Astrocyte of the cerebellum (primary cell): Measurements from ENCODE around the gene OPA3.

ENCODE experiments used
- DNase-seq: peaks from one replicate; pipeline ENCODE4 v3.0.0-alpha.2; 2011; ENCODE audit warnings: low read depth
- H3K4me3 ChIP-seq: 2 replicates; pipeline ENCODE4 v1.5.1; 2011; ENCODE audit warnings: mild to moderate bottlenecking, low read depth, low read length, moderate library complexity
- CTCF ChIP-seq: IDR thresholded peaks from 2 replicates; pipeline ENCODE4 v1.5.1; 2012; ENCODE audit warnings: low read length, low read depth, moderate library complexity, mild to moderate bottlenecking; ENCODE audit errors: missing control alignments
- in situ Hi-C: cut with HindIII; loops from 2 replicates; pipeline ENCODE4 v1.10.0; 2017; ENCODE audit warnings: low sequenced_read_pairs

OPA3 gene

GRCh38 chr19:45558399-45558878 is 26.2 kb downstream of the OPA3 start:
- no peak for DNase-seq
- in situ Hi-C loops, result loop anchor here (10.0 kb wide), 1 partner anchor 86 kb away; no protein-coding TSS in a partner anchor
- H3K4me3 ChIP-seq, result no peak overlapping the region
- peak; percentile 81 for TF ChIP-seq CTCF

- DNase-seq, result no peak
- no peak for TF ChIP-seq CTCF
- in situ Hi-C loops, result loop anchor here (10.0 kb wide), 1 partner anchor 88 kb away; no protein-coding TSS in a partner anchor
- H3K4me3 ChIP-seq, result no peak overlapping the region
Measured at GRCh38 chr19:45556835-45557234, 27.8 kb downstream of the OPA3 start.

- TF ChIP-seq CTCF, result no peak
- no peak for DNase-seq
- in situ Hi-C loops, result loop anchor here (10.0 kb wide), 1 partner anchor 90 kb away; no protein-coding TSS in a partner anchor
Measured at GRCh38 chr19:45554481-45554880, 30.1 kb downstream of the OPA3 start.

GRCh38 chr19:45553464-45553863 is 31.1 kb downstream of the OPA3 start:
- in situ Hi-C loops, result loop anchor here (10.0 kb wide), 1 partner anchor 91 kb away; no protein-coding TSS in a partner anchor
- no peak for TF ChIP-seq CTCF
- H3K4me3 ChIP-seq, result no peak overlapping the region

More at GRCh38 chr19:45554481-45554880, 30.1 kb downstream of the OPA3 start:
- H3K4me3 ChIP-seq, result no peak overlapping the region

GRCh38 chr19:45547965-45548609 is 36.5 kb downstream of the OPA3 start:
- H3K4me3 ChIP-seq, result no peak overlapping the region
- in situ Hi-C loops, result no loop called here
- DNase-seq, result no peak
- no peak for TF ChIP-seq CTCF

More at GRCh38 chr19:45553464-45553863, 31.1 kb downstream of the OPA3 start:
- DNase-seq, result no peak

GRCh38 chr19:45547211-45547770 is 37.3 kb downstream of the OPA3 start:
- H3K4me3 ChIP-seq, result no peak overlapping the region
- TF ChIP-seq CTCF, result no peak
- in situ Hi-C loops, result no loop called here
- no peak for DNase-seq
